ENCODE data around the gene TMEM131L. TPM values are rescaled to one million over a fixed set of nuclear protein-coding genes. Genes with fewer than 3 reads are reported as not detected.

The TMEM131L gene
- total RNA-seq, 2 experiments from 2014 or later = 51.8 to 57.2 TPM

GRCh38 chr4:153669838-153670237 lies 203.7 kb downstream of the TMEM131L start:
- peaks cover 32% of the 10 kb centered on the region for H3K27me3 Mint-ChIP-seq
- H3K9me3 Mint-ChIP-seq = peaks cover 4% of the 10 kb centered on the region
- no peaks in the 10 kb centered on the region for H3K4me1 Mint-ChIP-seq
- no peaks in the 10 kb centered on the region for H3K36me3 Mint-ChIP-seq
- no peak for ATAC-seq (ENCODE audit: low read depth)
- no peak overlapping the region for H3K4me3 Mint-ChIP-seq
- POLR2A ChIA-PET = no interaction called here
- DNase-seq = no peak
- no peak overlapping the region for H3K27ac Mint-ChIP-seq

- Mint-ChIP-seq H3K27me3 (peaks cover 20% of the 10 kb centered on the region), H3K36me3 (no peaks in the 10 kb centered on the region), H3K4me1 (no peaks in the 10 kb centered on the region), H3K27ac (no peak overlapping the region), H3K9me3 (peaks cover 8% of the 10 kb centered on the region), H3K4me3 (no peak overlapping the region)
- DNase-seq (no peak), ATAC-seq (ENCODE audit: low read depth) (no peak)
- POLR2A ChIA-PET = no interaction called here
Measured at GRCh38 chr4:153676486-153676885, 210.3 kb downstream of the TMEM131L start.

GRCh38 chr4:153676984-153677383 lies 210.8 kb downstream of the TMEM131L start:
- H3K9me3 Mint-ChIP-seq = peaks cover 8% of the 10 kb centered on the region
- no peak overlapping the region for H3K4me3 Mint-ChIP-seq
- POLR2A ChIA-PET = no interaction called here
- ATAC-seq (ENCODE audit: low read depth) = no peak
- no peak overlapping the region for H3K27ac Mint-ChIP-seq
- no peaks in the 10 kb centered on the region for H3K4me1 Mint-ChIP-seq
- no peak for DNase-seq
- H3K27me3 Mint-ChIP-seq = peaks cover 24% of the 10 kb centered on the region
- H3K36me3 Mint-ChIP-seq = no peaks in the 10 kb centered on the region

GRCh38 chr4:153679486-153679885 lies 213.3 kb downstream of the TMEM131L start:
- Mint-ChIP-seq H3K4me3 (no peak overlapping the region), H3K27me3 (peaks cover 37% of the 10 kb centered on the region), H3K9me3 (peaks cover 8% of the 10 kb centered on the region), H3K36me3 (no peaks in the 10 kb centered on the region), H3K4me1 (peaks cover 5% of the 10 kb centered on the region), H3K27ac (no peak overlapping the region)
- POLR2A ChIA-PET = no interaction called here
- DNase-seq = no peak
- ATAC-seq (ENCODE audit: low read depth) = no peak

GRCh38 chr4:153683763-153684181 lies 217.6 kb downstream of the TMEM131L start:
- Mint-ChIP-seq H3K9me3 (peaks cover 5% of the 10 kb centered on the region), H3K4me1 (peaks cover 7% of the 10 kb centered on the region), H3K27ac (no peak overlapping the region), H3K27me3 (peaks cover 37% of the 10 kb centered on the region), H3K4me3 (peak overlapping the region; percentile 67), H3K36me3 (no peaks in the 10 kb centered on the region)
- DNase-seq (no peak), ATAC-seq (ENCODE audit: low read depth) (no peak)
- POLR2A ChIA-PET = no interaction called here

GRCh38 chr4:153684182-153684970 lies 218.2 kb downstream of the TMEM131L start, which contains the start of gene TLR2:
TSS of gene TLR2 (plus strand) at chr4:153684280. CDS start at chr4:153702908, 18,628 bp downstream.
- Mint-ChIP-seq H3K27me3 (peaks cover 37% of the 10 kb centered on the region), H3K4me3 (peak within 1 kb of the TSS; percentile 69), H3K27ac (no peak within 1 kb of the TSS), H3K4me1 (peaks cover 7% of the 10 kb centered on the region), H3K36me3 (no peaks in the 10 kb centered on the region), H3K9me3 (peaks cover 6% of the 10 kb centered on the region)
- ATAC-seq (ENCODE audit: low read depth) (peak; percentile 84), DNase-seq (peak; percentile 68)
- POLR2A ChIA-PET = no interaction called here

GRCh38 chr4:153684971-153685371 lies 218.8 kb downstream of the TMEM131L start:
- Mint-ChIP-seq H3K27me3 (peaks cover 37% of the 10 kb centered on the region), H3K9me3 (peaks cover 7% of the 10 kb centered on the region), H3K36me3 (no peaks in the 10 kb centered on the region), H3K27ac (no peak overlapping the region), H3K4me1 (peaks cover 7% of the 10 kb centered on the region), H3K4me3 (peak overlapping the region; percentile 69)
- POLR2A ChIA-PET = no interaction called here
- DNase-seq = no peak
- ATAC-seq (ENCODE audit: low read depth) = no peak

Other genes with a start within 250 kb of the TMEM131L start
- 10 to 100 TPM; 29.1 to 31.8 TPM for gene MND1, start 121.7 kb upstream of the TMEM131L start, total RNA-seq
- gene TLR2, start 217.9 kb downstream of the TMEM131L start, total RNA-seq = 1 to 10 TPM in 1 of 2 experiments, under 1 TPM in 1; 0.89 to 1.9 TPM